NOMO-1 treated with DMSO at 0.1 percent for 48 hours (cell line): ENCODE results near the gene POP7.
A peak's percentile ranks its signal among the peaks of the same experiment; 100 is the strongest.
"Not testable (repeated sequence)": the region's sequence is repeated elsewhere in the genome, so short reads cannot be mapped to it uniquely, and the experiment has no call there.

Experiments used
- DNase-seq: peaks from one replicate; lab custom pipeline; 2025; ENCODE audit not compliant: unreplicated experiment; lab: John Stamatoyannopoulos, UW

Gene POP7

GRCh38 chr7:100691676-100692577 is 14.0 kb upstream of the POP7 start:
- DNase-seq, result peak; percentile 75

DNA sequence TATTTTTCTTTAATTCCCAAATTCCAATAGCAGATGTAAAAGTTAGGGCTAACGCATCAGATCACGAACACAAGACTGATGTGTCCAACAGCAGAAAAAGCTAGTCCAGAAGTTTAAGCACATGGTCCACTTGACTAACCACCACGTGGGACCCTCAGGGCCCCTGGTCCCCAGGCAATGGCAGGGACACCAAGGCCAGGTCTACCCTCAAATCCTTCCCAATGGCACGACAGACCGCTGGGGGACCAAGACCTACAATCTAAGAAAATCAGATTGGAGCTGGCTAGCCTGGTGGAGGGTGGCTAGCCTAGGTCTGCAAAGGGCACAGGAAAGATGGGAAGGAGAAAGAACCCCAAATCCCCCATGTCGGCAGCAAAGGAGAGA is 13.4 kb upstream of the POP7 start:
- DNase-seq, result no peak

DNA sequence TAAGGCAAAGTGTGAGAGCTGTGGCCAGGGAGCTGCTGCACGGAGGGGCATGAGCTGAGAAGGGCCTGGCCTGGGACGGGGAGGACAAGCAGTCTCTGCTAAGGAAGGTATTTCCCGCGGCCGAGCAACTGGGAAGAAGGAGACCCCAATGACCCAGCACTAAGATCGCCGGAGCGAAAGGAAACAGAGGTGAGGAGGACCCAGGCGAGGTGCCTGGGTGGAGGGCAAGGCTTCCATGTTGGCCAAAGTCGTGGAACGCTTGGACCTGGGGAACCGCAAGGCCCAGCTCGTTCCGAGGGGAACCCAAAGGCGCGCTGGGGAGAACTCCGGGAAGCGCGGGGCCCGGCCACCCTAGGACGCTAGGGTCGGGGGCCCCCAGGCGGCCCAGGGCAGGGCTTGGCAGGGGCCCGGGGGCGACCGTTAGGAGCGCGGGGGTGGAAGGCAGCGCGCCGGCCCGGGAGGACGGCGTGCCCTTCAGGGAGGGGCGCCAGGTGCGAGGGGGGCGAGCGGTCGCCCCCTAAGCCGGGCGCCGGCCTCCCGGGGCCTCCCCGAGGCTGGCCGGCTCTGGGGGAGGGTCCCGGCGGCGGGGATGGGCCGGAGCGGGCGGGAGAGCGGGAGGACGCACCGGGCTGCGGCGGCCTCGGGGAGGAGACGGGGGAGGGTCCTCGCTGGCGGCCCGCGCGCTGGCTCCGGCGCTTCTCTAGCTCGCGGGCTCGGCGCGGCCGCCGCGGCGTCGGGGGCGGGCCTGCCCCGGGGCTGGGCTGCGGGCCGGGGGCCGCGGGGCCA is 12.4 kb upstream of the POP7 start:
- no peak for DNase-seq

DNA sequence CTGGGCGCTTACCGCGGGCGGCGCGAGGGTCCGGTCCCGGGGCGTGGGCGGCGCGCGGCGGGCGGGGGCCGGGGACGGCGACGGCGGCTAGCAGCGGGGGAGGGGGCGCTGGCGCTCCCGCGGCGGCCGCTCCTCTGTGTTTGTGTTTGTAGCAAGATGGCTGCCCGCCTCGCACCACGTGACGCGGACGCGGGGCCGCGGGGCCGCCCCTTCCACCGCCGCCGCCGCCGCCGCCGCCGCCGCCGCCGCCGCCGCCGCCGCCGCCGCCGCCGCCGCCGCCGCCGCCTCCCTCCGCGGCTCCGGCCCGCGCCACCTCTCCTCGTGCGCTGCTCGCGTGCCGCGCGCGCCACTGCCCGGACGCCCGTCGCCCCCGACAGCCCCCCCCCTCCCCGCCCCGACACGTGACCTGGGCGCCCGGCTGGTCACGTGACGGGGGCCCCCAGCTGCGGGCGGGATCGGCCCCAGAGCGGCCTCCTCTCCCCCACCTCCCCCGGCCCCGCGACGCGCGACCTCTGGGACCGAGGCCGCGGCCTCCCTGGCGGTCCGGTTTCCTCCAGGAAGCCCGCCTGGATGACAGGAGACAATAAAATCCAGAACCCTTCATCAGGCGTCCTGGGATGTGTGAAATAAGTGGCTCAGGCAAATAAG is 11.7 kb upstream of the POP7 start, which contains the start of gene GIGYF1:
Gene GIGYF1, minus strand, starts transcription at position 153 of the 648 bp plus-strand sequence. CDS start 6,012 bp downstream, outside the sequence.
- peak; percentile 69 for DNase-seq

GRCh38 chr7:100696123-100696521 is 9.8 kb upstream of the POP7 start:
- DNase-seq, result no peak

- DNase-seq, result no peak
Observed at GRCh38 chr7:100699018-100699417, 6.9 kb upstream of the POP7 start.

- not testable (repeated sequence) for DNase-seq
Observed at GRCh38 chr7:100701089-100701488, 4.8 kb upstream of the POP7 start.

DNA sequence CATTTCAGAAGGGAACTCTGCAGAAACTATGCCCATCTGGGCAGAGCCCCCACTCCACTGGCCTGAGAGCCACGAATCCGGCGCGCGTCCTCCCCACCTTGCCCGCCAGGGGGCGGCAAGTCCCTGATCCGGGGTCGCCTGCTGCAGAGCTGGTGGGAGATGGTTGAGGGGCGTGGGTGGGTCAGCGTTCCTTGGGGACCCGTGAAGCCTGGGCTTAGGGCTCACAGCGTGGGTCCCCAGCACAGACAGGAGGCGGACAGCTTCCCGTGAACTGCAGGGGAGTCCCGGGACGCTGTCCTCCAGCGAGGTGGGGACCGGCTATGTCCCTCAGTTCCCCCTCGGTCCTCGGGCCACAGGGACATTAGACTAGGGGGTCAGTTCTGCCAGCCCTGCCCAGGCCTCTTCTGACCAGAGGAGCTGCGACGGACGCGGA is 585 bp upstream of the POP7 start:
- peak; percentile 79 for DNase-seq

DNA sequence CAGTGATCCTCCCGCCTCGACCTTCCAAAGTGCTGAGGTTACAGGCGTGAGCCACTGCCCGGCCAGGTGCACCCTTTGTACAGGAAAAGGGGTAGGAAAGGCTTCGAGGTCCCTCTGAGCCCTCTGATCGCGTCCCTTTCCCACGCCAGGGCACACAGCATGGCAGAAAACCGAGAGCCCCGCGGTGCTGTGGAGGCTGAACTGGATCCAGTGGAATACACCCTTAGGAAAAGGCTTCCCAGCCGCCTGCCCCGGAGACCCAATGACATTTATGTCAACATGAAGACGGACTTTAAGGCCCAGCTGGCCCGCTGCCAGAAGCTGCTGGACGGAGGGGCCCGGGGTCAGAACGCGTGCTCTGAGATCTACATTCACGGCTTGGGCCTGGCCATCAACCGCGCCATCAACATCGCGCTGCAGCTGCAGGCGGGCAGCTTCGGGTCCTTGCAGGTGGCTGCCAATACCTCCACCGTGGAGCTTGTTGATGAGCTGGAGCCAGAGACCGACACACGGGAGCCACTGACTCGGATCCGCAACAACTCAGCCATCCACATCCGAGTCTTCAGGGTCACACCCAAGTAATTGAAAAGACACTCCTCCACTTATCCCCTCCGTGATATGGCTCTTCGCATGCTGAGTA is 871 bp downstream of the POP7 start:
- DNase-seq, result no peak

DNA sequence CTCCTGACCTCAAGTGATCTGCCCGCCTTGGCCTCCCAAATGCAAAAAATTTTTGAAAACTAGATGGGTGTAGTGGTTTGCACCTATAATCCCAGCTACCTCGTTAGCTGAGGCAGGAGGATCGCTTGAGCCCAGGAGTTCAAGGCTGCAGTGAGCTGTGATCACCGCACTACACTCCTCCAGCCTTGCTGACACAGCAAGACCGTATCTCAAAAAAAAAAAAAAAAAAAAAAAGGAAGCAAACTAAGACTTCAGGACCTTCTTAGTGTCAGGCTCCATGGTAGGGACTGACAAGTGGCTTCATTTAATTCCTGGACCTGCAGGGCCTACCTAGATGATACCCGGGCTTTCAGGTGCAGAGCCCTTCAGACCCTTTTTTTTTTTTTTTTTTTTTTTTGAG is 2.5 kb downstream of the POP7 start:
- DNase-seq, result no peak

DNA sequence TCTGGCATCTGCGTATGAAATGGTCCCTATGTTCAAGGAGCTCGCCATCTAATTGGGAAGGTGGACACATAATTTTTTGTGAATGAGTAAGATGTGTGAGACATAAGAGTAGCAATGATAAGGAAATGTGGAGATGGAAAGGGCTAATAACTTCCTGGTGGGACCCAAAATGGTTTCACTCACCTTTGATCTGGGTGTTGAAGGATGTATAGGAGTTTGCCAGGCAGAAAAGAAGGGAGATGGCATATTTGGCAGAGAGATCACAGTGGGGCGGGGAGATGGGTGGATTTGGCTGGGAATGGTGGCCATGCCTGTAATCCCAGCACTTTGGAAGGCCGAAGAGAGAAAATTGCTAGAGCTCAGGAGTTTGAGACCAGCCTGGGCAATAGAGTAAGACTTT is 4.5 kb downstream of the POP7 start:
- DNase-seq, result no peak

DNA sequence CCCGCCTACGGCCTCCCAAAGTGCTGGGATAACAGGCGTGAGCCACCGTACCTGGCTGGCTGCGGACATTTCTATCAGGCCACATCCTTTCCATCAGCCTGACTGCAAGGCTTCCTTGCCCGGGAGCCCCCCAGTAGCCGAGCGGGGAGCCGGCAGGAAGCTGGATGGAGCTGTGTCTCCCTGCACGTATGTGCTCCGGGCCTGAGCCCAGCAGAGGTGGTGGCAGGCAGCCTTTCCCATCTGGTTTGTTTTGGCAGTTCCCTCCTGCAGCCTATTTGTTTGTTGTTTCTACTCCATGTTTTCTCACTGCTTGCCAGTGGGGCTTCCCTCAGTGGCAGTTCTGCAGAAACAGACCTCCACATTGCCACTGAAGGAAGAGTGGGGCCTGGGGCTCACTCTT is 5.4 kb downstream of the POP7 start:
- DNase-seq, result no peak

DNA sequence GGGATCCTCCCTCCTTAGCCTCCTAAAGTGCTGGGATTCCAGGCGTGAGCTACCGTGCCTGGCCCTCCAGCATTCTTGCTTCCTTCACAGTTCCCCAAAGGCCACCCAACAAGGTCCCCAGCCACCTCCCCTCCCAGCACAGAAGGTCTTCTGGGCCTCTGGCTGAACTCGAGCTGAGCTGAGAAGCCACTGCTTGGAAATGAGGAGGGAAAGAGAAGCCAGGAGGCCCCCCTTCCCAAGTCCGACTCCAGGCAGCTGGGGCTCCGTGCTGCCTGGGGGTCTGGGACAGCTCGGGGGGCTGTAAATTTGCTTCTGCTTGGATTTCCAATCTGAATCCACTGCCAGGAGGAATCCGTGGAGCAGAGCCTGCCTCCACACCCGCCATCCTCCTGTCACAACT is 8.8 kb downstream of the POP7 start:
- no peak for DNase-seq

DNA sequence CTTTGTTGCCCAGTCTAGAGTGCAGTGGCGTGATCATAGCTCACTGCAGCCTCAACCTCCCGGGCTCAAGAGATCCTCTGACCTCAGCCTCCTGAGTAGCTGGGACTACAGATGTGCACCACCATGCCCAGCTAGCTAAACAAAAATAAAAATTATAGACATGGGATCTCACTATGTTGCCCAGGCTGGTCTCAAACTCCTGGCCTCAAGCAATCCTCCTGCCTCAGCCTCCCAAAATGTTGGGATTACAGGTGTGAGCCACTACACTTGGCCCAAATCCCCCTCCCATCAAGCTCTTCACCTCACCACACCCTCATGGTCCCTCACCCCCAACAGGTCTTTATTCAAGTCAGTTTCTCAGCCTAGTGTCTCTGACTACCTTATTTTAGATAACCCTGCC is 11.2 kb downstream of the POP7 start:
- DNase-seq, result not testable (repeated sequence)

GRCh38 chr7:100719523-100720278 is 13.8 kb downstream of the POP7 start:
- no peak for DNase-seq

DNA sequence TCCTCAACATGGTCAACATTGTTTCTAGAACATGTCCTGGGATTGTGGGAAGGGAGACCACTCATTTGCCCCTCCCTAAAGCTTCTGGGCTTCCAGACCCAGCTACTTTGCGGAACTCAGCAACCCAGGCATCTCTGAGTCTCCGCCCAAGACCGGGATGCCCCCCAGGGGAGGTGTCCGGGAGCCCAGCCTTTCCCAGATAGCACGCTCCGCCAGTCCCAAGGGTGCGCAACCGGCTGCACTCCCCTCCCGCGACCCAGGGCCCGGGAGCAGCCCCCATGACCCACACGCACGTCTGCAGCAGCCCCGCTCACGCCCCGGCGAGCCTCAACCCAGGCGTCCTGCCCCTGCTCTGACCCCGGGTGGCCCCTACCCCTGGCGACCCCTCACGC is 14.4 kb downstream of the POP7 start, which contains the start of gene EPO:
Gene EPO, plus strand, starts transcription at position 190 of the 392 bp plus-strand sequence. CDS start 513 bp downstream, outside the sequence.
- no peak for DNase-seq

DNA sequence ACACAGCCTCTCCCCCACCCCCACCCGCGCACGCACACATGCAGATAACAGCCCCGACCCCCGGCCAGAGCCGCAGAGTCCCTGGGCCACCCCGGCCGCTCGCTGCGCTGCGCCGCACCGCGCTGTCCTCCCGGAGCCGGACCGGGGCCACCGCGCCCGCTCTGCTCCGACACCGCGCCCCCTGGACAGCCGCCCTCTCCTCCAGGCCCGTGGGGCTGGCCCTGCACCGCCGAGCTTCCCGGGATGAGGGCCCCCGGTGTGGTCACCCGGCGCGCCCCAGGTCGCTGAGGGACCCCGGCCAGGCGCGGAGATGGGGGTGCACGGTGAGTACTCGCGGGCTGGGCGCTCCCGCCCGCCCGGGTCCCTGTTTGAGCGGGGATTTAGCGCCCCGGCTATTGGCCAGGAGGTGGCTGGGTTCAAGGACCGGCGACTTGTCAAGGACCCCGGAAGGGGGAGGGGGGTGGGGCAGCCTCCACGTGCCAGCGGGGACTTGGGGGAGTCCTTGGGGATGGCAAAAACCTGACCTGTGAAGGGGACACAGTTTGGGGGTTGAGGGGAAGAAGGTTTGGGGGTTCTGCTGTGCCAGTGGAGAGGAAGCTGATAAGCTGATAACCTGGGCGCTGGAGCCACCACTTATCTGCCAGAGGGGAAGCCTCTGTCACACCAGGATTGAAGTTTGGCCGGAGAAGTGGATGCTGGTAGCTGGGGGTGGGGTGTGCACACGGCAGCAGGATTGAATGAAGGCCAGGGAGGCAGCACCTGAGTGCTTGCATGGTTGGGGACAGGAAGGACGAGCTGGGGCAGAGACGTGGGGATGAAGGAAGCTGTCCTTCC is 15.0 kb downstream of the POP7 start:
- no peak for DNase-seq

DNA sequence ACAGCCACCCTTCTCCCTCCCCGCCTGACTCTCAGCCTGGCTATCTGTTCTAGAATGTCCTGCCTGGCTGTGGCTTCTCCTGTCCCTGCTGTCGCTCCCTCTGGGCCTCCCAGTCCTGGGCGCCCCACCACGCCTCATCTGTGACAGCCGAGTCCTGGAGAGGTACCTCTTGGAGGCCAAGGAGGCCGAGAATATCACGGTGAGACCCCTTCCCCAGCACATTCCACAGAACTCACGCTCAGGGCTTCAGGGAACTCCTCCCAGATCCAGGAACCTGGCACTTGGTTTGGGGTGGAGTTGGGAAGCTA is 15.5 kb downstream of the POP7 start:
- DNase-seq, result no peak

DNA sequence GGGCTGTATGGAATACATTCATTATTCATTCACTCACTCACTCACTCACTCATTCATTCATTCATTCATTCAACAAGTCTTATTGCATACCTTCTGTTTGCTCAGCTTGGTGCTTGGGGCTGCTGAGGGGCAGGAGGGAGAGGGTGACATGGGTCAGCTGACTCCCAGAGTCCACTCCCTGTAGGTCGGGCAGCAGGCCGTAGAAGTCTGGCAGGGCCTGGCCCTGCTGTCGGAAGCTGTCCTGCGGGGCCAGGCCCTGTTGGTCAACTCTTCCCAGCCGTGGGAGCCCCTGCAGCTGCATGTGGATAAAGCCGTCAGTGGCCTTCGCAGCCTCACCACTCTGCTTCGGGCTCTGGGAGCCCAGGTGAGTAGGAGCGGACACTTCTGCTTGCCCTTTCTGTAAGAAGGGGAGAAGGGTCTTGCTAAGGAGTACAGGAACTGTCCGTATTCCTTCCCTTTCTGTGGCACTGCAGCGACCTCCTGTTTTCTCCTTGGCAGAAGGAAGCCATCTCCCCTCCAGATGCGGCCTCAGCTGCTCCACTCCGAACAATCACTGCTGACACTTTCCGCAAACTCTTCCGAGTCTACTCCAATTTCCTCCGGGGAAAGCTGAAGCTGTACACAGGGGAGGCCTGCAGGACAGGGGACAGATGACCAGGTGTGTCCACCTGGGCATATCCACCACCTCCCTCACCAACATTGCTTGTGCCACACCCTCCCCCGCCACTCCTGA is 16.7 kb downstream of the POP7 start:
- DNase-seq, result no peak
